Spleen (tissue), 7 donors: ENCODE results near the gene SLC22A4.

Source experiments
- POLR2A ChIP-seq, 3 donors: fragments of 450-650 bp; IDR thresholded peaks; one replicate each; pipeline ENCODE4 v1.5.1; 2017; ENCODE audit warnings: antibody characterized with exemption in 3 of 3, mild to moderate bottlenecking in 1 of 3
- POLR2AphosphoS5 ChIP-seq, 3 donors: sonication (generic); formaldehyde crosslinking; IDR thresholded peaks; one replicate each; pipeline ENCODE4 v1.5.1; 2017; ENCODE audit warnings: antibody characterized with exemption in 3 of 3
- TF ChIP-seq, protein P1 (sequence below), 11 experiments: fragments of 200-600 bp in 7 of 11; fragments of 450-650 bp in 4 of 11; sonication (generic) in 4 of 11; IDR thresholded peaks in 8 of 11; conservative IDR thresholded peaks in 3 of 11; 1 replicate in 7 of 11; 2 replicates in 4 of 11; pipeline versions ENCODE4 v1.4.0 to v1.8.0; 2016 to 2021; ENCODE audit warnings: antibody characterized with exemption in 11 of 11, inconsistent platforms in 4 of 11, mild to moderate bottlenecking in 1 of 11
- donor health status: DM: no; HTN: no; CAD: no; lungs with moderate emphysema.
- donor health status: DM: no; HTN: no; CAD: no.
- donor health status: DM: no; HTN: no; CAD: no.

DNA sequence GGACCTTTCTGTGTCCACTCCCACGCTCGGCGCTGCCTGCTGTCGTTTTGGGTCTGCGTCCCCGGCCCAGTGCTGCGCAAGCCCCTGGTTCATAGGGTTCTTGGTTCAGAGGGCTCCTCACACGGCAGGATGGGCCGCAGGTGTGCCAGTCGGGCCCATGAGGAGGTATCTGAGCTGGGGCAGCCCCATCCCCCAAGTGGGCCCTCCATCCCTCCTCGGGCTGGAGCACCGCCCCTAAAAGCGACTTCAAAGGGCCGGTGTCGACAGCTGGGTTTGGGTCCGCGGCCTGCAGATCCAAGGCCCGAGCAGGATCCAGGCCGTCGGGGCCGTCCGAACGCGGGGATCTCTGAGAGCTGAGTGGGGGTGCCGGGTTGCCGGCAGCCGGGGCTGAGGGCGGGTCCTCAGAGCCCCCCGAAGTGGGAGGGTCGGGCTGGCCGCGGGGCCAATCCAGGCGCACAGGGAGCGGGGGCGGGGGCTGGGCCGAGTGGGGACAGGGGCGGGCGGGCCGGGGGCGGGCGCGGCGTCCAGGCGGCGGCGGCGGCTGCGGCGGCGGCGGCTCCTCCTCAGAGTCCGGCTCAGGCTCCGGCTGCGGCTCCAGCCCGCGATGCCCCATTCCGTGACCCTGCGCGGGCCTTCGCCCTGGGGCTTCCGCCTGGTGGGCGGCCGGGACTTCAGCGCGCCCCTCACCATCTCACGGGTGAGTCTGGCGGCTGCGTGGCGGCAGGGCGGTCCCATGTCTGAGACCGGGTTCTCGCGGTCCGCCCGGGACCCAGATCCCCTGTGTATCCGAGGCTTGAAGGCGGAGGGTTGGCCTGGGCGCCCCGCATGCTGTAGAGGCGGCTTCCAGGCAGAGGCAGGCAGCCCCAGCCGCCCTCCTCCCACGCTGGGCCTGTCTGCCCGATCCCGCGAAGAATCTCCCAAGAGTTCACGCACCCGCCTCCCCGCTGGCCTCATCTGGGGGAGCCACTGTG is 36.8 kb upstream of the SLC22A4 start, which contains the start of gene PDLIM4:
- TF ChIP-seq, protein P1, sequence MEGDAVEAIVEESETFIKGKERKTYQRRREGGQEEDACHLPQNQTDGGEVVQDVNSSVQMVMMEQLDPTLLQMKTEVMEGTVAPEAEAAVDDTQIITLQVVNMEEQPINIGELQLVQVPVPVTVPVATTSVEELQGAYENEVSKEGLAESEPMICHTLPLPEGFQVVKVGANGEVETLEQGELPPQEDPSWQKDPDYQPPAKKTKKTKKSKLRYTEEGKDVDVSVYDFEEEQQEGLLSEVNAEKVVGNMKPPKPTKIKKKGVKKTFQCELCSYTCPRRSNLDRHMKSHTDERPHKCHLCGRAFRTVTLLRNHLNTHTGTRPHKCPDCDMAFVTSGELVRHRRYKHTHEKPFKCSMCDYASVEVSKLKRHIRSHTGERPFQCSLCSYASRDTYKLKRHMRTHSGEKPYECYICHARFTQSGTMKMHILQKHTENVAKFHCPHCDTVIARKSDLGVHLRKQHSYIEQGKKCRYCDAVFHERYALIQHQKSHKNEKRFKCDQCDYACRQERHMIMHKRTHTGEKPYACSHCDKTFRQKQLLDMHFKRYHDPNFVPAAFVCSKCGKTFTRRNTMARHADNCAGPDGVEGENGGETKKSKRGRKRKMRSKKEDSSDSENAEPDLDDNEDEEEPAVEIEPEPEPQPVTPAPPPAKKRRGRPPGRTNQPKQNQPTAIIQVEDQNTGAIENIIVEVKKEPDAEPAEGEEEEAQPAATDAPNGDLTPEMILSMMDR (IDR thresholded peaks at IDR 0.05 in 8 of 11, conservative IDR thresholded peaks at IDR 0.05 in 3 of 11), result no peak
- TF ChIP-seq POLR2A (IDR thresholded peaks at IDR 0.05), result no peak
- TF ChIP-seq POLR2AphosphoS5 (IDR thresholded peaks at IDR 0.05), result peak in 2 of 3 donors; percentile 48 to 50
